Measurements from ENCODE around the gene RFX7. TPM values are rescaled to one million over a fixed set of nuclear protein-coding genes. Genes with fewer than 3 reads are reported as not detected.

RFX7 gene
- total and polyA plus RNA-seq, 2 donors (not counting 1 experiment from before 2014, with no cell fraction given), result 5.4 to 6.9 TPM

DNA sequence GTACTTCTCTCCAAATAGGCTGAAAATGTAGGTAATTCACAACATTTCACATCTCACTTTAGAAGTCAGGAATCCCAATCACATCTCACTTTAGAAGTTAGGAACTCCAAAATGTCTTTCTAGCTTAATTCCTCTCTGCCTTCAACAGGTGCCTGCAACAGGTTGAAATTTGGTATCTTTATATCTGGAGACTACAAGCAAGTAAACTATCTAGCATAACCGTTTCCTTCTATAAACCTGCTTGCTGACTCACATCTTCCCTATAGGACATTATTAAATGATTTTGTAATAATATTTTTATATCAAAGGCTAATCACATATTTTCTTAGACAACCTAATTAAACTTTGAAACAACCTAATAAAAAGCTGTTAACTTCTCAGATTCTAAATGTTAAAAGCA, 18.2 kb downstream of the RFX7 start:
- Histone ChIP-seq H3K4me1 (ENCODE audit: control insufficient read depth, extremely low read depth, insufficient read depth, low read length) (no peaks in the 10 kb centered on the region), H3K4me2 (ENCODE audit: extremely low read depth, insufficient read depth, low read length) (no peak overlapping the region), H3K9me3 (ENCODE audit: control insufficient read depth, insufficient read depth, low read depth, low read length) (no peaks in the 10 kb centered on the region), H3K4me3 (replicated peaks in 1 of 4; ENCODE audit: control extremely low read depth in 1 of 4, insufficient read depth in 1 of 4, low read depth in 3 of 4, low read length in 4 of 4) (no peak overlapping the region), H3K27me3 (ENCODE audit: control insufficient read depth, insufficient read depth, low read length) (no peaks in the 10 kb centered on the region), H3K27ac (ENCODE audit: insufficient read depth, low read length) (no peak overlapping the region), H4K20me1 (ENCODE audit: control insufficient read depth, extremely low read depth, insufficient read depth, low read length) (no peaks in the 10 kb centered on the region), H3K79me2 (ENCODE audit: control insufficient read depth, insufficient read depth, low read length) (peaks cover 4% of the 10 kb centered on the region), H3K9ac (ENCODE audit: insufficient read depth, low read length) (no peak overlapping the region), H3K36me3 (ENCODE audit: control insufficient read depth, insufficient read depth, low read length) (no peaks in the 10 kb centered on the region), H2AFZ (ENCODE audit: low read length) (no peak overlapping the region)
- no peak for TF ChIP-seq EZH2 (IDR thresholded peaks at IDR 0.05; ENCODE audit: low read length, missing control alignments)
- TF ChIP-seq, protein P1, sequence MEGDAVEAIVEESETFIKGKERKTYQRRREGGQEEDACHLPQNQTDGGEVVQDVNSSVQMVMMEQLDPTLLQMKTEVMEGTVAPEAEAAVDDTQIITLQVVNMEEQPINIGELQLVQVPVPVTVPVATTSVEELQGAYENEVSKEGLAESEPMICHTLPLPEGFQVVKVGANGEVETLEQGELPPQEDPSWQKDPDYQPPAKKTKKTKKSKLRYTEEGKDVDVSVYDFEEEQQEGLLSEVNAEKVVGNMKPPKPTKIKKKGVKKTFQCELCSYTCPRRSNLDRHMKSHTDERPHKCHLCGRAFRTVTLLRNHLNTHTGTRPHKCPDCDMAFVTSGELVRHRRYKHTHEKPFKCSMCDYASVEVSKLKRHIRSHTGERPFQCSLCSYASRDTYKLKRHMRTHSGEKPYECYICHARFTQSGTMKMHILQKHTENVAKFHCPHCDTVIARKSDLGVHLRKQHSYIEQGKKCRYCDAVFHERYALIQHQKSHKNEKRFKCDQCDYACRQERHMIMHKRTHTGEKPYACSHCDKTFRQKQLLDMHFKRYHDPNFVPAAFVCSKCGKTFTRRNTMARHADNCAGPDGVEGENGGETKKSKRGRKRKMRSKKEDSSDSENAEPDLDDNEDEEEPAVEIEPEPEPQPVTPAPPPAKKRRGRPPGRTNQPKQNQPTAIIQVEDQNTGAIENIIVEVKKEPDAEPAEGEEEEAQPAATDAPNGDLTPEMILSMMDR (conservative IDR thresholded peaks at IDR 0.05 in 1 of 2, IDR thresholded peaks at IDR 0.05 in 1 of 2; ENCODE audit: low read depth in 1 of 2, low read length in 2 of 2), result no peak
- DNase-seq (ENCODE audit: low read depth in 2 of 2), result no peak

DNA sequence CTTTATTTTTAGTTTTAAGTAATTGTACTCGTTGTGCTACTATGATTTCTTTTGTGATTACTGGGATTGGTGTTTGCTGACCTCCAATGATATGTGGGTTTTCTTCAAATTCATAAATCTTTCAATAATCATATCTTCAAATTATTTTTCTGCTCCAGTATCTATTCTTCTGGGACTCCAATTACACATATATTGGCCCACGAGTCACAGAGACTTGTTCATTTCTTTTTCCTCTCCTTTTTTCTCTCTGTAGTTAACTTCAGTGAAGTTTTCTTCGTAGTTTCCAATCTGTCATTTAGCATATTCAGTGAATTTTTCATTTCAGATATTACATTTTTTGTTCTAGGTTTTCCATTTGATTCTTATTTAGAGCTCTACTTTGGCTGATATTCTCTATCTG, 21.4 kb downstream of the RFX7 start:
- Histone ChIP-seq H3K27me3 (ENCODE audit: control insufficient read depth, insufficient read depth, low read length) (no peaks in the 10 kb centered on the region), H3K79me2 (ENCODE audit: control insufficient read depth, insufficient read depth, low read length) (peaks cover 9% of the 10 kb centered on the region), H3K27ac (ENCODE audit: insufficient read depth, low read length) (no peak overlapping the region), H4K20me1 (ENCODE audit: control insufficient read depth, extremely low read depth, insufficient read depth, low read length) (no peaks in the 10 kb centered on the region), H3K4me1 (ENCODE audit: control insufficient read depth, extremely low read depth, insufficient read depth, low read length) (no peaks in the 10 kb centered on the region), H3K36me3 (ENCODE audit: control insufficient read depth, insufficient read depth, low read length) (no peaks in the 10 kb centered on the region), H3K4me2 (ENCODE audit: extremely low read depth, insufficient read depth, low read length) (no peak overlapping the region), H3K4me3 (replicated peaks in 1 of 4; ENCODE audit: control extremely low read depth in 1 of 4, insufficient read depth in 1 of 4, low read depth in 3 of 4, low read length in 4 of 4) (no peak overlapping the region), H2AFZ (ENCODE audit: low read length) (no peak overlapping the region), H3K9me3 (ENCODE audit: control insufficient read depth, insufficient read depth, low read depth, low read length) (no peaks in the 10 kb centered on the region), H3K9ac (ENCODE audit: insufficient read depth, low read length) (no peak overlapping the region)
- no peak for DNase-seq (ENCODE audit: low read depth in 2 of 2)
- TF ChIP-seq, protein P1 (conservative IDR thresholded peaks at IDR 0.05 in 1 of 2, IDR thresholded peaks at IDR 0.05 in 1 of 2; ENCODE audit: low read depth in 1 of 2, low read length in 2 of 2), result no peak

DNA sequence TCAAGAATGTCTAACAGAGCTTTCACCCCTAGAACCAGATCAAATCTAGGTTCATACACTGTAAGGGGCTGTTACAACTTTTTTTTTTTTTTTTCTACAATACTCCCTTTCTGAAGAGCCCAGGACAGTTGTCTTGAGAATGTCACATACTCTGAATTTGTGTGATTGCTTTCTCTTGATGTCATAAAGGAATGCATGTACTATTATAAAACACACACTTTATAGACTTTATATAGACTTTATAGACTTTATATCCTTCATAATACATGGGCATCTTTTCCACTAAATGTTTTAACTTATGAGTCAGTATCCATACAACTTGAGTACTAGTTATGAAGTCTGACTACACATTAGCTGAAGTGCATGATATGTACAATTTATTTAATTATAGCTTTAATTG, 26.3 kb downstream of the RFX7 start:
- no peak overlapping the region for H3K9ac ChIP-seq (ENCODE audit: insufficient read depth, low read length)
- H3K9me3 ChIP-seq (ENCODE audit: control insufficient read depth, insufficient read depth, low read depth, low read length), result no peaks in the 10 kb centered on the region
- no peak overlapping the region for H3K4me3 ChIP-seq (replicated peaks in 1 of 4; ENCODE audit: control extremely low read depth in 1 of 4, insufficient read depth in 1 of 4, low read depth in 3 of 4, low read length in 4 of 4)
- H2AFZ ChIP-seq (ENCODE audit: low read length), result no peak overlapping the region
- H3K27ac ChIP-seq (ENCODE audit: insufficient read depth, low read length), result no peak overlapping the region
- DNase-seq (ENCODE audit: low read depth in 2 of 2), result no peak
- no peaks in the 10 kb centered on the region for H3K4me1 ChIP-seq (ENCODE audit: control insufficient read depth, extremely low read depth, insufficient read depth, low read length)
- H3K27me3 ChIP-seq (ENCODE audit: control insufficient read depth, insufficient read depth, low read length), result no peaks in the 10 kb centered on the region
- H3K79me2 ChIP-seq (ENCODE audit: control insufficient read depth, insufficient read depth, low read length), result peaks cover 13% of the 10 kb centered on the region
- TF ChIP-seq EZH2 (IDR thresholded peaks at IDR 0.05; ENCODE audit: low read length, missing control alignments), result no peak
- TF ChIP-seq, protein P1 (conservative IDR thresholded peaks at IDR 0.05 in 1 of 2, IDR thresholded peaks at IDR 0.05 in 1 of 2; ENCODE audit: low read depth in 1 of 2, low read length in 2 of 2), result no peak
- H3K36me3 ChIP-seq (ENCODE audit: control insufficient read depth, insufficient read depth, low read length), result no peaks in the 10 kb centered on the region
- H3K4me2 ChIP-seq (ENCODE audit: extremely low read depth, insufficient read depth, low read length), result no peak overlapping the region
- H4K20me1 ChIP-seq (ENCODE audit: control insufficient read depth, extremely low read depth, insufficient read depth, low read length), result no peaks in the 10 kb centered on the region

All from fibroblast of lung (primary cell).